Fibroblast of skin of back (primary cell): ENCODE data around the gene PIGT.

ENCODE experiments used
- DNase-seq: peaks from one replicate; pipeline ENCODE4 v3.0.0-alpha.2; 2013

PIGT gene

DNA sequence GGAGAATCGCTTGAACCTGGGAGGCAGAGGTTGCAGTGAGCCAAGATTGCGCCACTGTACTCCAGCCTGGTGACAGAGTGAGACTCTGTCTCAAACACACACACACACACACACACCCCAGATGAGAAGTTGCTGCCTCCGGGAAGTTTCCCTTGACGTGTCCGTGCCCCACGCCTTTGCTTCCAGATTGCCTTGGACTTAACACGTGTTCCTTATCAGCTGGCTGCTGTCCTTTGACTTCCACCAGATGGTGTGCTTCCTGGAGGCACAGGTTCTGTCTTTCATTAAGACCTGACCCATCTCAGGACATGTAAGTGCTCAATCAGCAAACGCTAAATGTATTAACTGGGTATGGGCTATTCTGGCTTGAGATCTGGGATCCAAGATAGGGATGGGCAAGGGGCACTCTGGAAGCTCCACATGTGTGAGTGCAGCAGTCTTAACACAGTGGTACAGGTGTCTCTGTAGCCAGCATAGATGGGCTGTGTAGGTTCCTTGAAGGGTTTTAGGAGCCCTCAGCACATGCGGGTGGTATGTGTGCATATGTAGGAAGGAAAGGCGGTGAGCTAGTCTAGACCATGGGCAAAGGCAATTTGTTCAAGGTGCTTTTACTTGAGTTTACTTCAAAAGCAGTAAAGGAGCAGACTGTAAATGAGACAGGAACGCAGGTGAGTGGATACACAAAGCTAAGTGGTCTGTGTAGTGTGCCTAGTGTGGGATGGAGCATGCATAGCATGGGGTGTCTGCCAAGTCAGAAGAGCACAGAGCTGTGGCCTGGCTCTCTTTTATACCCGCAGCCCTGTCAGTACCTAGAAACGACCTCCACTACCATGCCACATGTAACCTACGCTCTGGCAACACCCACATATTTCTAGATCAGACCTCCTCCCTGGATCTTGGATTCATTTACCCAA is 11.6 kb downstream of the PIGT start:
- no peak for DNase-seq

DNA sequence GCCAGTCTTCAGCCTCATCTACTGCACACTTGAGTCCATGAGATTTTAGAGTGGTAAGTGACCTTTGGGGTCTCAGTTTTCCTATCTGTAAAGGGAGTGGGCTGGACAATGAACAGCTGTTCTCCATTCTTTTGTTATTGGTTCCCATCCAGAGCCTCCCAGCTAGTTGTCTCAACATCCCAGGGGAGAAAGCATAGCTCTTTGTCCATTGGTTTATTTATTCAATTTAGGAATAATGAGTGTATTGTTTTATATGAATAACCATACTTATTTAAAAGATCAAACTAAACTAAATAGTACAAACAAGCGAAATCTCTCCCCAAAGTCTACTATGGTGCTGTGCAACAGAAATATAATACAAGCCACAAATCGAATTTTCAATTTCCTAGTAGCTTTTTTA is 13.7 kb downstream of the PIGT start:
- no peak for DNase-seq

DNA sequence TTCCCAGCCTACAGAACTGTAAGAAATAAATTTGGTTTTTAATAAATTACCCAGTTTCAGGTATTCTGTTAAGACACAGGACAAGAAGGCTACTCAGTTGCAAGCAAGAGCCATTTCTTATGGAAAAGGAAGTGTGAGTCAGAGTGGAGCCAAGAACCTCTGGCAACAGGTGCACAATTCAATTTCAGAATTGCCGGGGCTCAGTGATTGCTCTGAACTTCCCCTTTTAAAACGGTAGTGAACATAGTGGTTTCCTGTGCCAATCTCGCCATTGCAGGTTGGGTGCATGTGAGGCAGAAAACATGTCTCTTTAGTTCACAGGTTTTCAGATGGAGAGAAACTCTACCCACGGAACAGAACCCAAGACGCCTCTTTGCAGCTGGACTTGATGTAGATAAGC is 16.4 kb downstream of the PIGT start:
- no peak for DNase-seq

DNA sequence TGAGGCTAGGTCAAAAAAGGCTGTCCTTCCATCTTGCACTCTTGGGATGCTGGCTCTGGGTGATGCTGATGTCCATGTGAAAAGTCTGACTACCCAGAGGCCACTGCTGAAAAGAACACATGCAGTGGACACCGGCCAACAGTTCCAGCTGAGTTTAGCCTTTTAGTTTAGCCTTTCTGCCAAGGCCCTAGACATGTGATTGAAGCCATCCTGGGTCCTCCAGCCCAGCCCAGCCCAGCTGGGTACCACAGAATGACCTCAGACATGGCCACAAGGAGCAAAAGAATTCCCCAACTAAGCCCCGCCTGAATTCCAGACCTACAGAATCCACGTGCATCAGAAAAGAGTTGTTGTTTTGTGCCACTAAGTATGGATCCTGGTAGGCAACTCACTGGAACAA is 17.4 kb downstream of the PIGT start:
- peak; percentile 23 for DNase-seq

DNA sequence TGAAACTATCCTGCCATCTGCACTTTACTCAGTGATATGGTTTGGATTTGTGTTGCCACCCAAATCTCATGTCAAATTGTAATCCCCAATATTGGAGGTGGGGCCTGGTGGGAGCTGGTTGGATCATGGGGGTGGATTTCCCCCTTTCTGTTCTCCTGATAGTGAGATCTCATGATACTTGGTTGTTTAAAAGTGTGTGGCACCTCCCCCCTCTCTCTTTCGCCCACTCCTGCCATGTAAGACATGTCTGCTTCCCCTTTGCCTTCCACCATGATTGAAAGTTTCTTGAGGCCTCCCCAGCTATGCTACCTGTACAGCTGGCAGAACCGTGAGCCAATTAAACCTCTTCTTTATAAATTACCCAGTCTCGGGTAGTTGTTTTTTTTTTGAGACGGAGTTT is 18.0 kb downstream of the PIGT start:
- DNase-seq = no peak

DNA sequence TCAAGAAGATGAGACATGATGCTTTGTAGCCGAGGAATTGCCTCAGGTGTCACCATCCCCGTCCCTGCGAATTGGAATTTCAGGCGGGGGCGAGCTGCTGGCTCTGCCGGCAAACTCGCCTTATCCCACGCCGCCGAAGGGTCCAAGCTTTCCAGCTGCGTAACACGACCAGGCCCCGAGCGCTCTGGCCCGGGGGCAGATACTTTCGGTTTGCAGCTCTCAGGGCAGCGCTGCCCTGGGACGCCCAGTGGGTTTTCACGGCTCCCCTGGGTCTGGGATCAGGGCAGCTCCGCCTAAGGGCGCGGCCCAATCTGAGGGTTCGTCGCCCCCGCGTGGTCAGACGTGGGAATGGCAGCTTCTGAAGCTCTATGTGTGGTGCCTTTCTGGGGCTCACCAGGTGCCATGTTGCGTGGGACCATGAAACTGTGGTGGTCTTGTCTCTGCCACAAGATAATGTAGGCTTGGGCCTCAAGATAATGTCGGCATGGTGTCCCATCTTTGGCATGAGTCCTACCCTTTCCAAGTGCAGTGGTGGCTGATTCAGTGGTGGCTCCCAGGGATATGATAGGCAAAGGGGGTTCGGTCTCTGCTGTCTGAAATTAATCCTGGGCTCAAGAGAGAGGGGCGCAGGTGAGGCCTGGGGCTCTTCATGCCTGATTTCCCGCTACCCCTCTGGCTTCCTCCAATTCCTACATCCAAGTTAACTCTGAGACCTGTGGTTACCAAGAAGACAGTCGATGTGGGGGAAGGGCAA is 21.0 kb downstream of the PIGT start:
- peak; percentile 81 for DNase-seq

DNA sequence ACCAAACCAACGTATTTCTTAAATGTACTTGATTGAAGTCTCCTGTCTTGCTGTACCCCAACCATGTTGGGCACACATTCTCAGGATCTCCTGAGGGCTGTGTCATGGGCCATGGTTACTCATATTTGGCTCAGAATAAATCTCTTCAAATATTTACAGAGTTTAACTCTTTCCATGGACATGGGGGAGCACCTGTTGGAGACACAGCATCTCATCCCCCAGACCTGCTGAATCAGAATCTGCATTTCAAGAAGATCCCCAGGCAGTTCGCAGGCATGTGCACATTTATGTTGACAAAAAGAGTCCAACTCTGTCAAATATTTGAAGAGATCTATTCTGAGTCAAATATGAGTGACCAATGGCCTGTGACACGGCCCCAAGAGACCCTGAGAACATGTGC is 24.5 kb downstream of the PIGT start:
- DNase-seq = no peak

DNA sequence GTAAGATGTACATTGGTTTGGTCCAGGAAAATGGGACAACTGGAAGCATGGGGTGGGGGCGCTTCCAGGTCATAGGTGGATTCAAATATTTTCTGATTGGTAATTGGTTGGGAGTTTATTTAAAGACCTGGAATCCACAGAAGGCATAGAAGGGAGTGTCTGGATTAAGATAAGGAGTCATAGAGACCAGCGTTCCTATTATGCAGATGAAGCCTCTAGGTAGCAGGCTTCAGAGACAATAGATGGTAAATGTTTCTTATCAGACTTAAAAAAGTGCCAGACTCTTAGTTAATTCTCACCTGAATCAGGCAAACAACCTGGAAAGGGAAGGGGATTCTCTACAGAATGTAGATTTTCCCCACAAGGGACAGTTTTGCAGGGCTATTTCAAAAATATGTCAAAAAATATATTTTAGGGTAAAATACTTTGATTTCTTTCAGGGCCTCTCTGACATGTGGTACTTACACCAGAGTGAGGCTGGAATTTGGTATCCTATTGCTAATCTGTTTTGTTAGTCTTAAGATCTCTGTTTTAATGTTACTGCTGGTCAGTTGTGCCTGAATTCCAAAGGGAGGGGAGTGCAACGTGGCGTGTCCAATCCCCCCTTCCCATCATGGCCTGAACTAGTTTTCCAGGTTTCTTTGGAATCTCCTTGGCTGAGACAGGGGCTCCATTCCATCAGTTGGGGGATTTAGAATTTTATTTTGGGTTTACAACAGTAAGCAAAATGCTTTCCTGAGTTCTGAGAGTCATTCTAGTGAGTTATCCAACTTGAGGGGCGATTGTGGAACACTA is 25.1 kb downstream of the PIGT start:
- no peak for DNase-seq

DNA sequence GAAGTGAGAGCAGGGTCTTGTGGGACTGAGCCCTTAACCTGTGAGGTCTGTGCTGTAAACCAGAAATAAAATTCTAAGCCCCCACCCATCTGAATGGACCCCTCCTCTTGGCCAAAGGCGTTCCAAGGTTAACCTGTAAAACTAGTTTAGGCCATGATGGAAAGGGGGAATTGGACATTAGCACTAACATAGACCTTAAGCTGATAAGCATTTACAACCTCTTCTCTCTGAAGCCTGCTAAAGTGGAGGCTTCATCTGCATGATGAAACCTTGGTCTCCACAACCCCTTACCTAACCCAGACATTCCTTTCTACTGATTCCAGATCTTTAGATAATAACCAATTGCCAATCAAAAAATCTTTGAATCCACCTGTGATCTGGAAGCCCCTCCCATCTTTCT is 25.8 kb downstream of the PIGT start:
- DNase-seq = no peak

DNA sequence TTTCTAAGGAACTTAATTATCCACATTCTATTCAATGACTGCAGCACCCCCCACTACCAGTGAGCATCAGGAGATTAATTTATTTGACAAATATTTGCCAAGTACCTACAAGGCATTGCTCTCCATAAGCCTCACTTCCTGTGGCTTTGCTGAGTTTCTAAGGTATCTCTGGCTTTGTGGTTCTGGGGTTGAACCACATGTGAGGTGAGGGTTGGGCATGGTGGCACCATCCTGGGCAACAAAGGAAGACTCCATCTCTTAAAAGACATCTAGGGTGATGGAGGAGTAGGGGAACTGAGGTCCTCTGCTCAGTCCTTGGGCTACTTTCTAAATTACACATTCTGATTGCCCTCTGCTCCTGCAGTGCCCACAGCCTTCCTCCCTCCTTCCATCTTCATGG is 28.1 kb downstream of the PIGT start:
- DNase-seq = no peak

DNA sequence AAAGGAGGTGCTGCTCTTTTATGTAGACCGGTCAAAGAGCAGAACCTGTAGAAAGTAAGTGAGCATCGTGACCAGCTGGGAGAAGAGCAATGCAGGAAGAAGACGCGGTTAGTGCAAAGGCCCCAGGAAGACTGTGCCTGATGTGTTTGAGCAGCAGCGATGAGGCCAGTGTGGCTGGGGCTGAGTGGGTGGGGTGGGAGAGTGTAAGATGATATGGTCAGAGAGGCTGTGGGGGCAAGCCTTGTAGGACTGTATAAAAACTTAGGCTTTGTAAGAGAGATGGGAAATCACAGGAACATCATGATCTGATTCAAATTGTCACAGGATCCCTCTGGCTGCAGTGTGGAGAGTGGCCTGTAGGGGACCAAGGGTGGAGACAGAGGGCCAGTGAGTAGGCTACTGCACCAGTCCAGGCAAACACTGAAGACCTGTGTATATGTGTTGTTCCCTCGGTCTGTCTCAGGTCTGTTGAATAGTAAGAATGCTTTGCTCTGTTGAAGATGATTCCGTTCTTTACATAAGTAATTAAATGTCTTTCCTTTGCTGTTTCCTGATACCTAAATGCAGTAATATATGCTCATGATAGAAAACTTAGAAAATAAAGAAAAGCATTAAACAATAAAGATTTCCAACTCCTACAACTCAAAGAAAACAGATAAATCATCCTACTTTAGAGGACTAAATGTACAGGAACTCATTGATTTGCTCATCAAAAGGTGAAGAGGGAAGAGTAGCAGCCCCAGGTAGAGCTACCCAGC is 30.0 kb downstream of the PIGT start:
- peak; percentile 20 for DNase-seq

DNA sequence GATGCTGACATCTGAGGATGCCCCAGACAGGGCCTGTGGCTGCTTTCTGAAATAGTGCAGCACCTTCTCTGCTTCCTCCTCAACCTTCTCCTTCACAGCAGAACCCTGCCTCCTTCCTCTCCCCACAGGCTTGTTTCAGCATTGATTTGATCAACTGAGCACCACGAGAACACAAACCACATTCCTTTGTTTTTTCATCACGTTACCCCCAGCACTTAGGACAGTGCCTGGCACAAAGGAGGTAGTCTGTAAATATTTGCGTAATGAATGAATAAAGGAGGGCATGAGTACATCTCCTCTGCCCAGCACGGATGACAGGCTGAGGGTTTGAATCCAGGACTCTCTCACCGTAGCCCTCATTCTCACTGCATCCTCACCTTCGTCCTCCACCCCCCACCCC is 32.3 kb downstream of the PIGT start:
- DNase-seq = no peak

DNA sequence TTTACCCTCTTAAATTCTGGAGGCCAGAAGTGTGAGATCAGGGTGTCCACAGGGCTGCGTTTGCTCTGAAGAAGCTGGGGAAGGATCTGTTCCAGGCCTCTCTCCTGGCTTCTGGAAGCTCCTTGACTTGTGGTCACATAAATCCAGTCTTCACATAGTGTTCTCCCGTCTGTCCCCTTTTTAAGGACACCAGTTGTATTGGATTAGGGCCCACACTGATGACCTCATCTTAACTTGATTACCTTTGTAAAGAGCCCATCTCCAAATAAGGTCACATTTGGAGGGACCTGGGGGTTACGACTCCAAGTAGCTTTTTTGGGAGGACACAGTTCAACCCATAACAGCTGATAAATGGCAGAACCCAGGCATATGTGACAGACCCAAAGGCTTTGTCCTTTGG is 33.6 kb downstream of the PIGT start:
- DNase-seq = no peak

DNA sequence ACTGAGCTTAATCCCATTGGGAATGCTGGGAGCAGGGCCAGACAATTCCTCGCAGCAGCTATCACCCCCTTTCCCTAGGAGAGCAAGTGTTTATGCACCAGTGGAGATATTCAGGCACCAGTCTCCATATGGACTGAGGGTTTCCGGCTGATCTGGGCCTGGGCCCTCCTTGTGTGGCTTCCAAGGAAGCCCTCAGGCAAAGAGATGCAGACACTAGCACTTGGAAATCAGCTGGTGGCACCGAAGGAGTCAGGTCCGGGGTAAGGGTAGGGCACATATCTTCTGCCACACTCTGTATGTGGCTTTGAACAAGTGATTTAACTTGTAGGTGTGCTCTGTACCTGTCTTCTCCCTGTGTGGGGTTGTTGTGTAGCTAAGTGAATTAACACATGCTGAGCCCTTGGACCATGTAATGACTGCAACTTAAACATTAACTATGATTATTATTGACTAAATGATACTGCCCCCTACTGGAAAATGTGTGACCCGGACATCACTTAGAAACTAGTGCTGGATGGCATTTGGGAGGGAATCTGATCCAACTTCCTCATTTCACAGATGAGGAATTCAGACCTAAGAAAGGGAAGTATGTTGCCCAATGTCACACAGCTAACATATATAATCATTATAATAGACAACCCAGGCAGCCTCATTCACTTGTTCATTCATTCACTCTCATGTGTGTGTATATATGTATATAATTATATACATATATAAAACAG is 34.3 kb downstream of the PIGT start:
- peak; percentile 44 for DNase-seq

DNA sequence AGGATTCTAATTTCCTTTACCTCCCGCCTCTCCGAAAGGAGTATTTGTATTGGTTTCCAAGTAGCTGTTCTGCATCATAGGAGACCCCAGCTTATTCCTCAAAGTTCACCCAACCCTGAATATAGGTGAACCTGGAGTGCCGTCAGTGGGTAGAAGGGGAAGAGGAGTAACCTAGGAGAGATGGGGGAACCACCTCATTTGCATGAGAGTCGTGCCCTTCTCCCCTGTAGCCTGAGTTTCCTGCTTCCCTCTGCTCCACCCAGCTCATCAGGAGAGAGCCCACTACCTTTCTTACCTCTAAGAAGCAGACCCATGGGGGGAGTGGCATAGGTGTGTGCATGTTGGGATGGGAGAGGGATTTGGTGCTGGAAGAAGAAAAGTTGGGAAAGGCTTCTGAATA is 36.3 kb downstream of the PIGT start:
- no peak for DNase-seq

DNA sequence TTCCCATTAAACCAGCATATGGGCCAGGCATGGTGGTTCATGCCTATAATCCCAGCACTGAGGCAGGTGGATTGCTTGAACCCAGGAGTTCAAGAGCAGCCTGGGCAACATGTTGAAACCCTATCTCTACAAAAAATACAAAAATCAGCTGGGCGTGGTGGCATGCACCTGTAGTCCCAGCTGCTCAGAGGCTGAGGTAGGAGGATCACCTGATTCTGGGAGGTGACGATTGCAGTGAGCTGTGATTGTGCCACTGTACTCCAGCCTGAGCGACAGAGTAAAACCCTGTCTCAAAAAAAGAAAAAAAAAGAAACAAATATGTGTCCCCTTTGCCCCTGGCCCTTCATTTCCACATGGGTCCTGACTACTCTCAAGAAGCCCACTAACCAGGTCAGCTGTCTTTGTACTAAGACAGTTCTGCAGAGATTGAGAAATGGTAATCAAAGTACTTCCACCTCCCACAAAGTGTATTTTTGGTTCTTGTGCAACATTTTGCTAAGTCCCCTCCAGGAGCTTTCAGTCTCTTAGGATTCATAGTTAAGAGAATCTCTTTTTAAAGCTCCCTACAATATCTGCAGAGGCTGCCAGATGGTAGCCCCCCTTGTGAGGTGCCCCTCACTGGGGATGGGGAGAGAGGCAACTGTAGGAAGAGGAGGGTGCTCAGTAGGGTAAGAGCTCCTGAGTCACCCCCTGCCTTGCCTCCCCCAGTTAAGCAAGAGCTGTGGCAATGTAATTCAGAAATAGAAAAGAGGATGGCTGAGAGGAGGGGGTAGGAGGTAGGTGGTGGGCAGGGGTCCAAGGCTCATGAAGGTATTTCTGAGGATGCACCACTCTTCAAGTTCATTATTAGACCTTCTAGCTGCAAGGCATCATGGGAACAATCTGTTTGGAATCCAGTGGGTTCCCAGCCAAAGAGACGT is 37.1 kb downstream of the PIGT start:
- DNase-seq = no peak

DNA sequence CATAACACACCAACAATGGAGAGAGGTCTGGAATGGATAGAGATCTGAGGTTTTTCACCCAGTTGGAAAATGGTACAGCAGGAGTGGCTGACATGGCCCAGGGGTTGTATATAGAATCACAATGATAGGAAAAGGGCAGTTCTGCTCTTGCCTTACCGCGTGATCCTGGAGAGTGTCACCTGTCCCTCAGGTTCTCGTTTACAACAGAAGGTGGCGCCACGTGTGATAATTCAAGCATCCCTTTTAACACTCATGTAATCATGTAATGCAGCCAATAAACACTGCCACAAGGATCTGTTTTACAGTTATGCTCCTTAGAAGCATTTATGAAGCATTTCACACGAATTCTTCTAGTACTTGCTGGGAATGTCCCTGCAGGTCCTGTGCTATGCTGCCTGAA is 40.7 kb downstream of the PIGT start:
- no peak for DNase-seq

DNA sequence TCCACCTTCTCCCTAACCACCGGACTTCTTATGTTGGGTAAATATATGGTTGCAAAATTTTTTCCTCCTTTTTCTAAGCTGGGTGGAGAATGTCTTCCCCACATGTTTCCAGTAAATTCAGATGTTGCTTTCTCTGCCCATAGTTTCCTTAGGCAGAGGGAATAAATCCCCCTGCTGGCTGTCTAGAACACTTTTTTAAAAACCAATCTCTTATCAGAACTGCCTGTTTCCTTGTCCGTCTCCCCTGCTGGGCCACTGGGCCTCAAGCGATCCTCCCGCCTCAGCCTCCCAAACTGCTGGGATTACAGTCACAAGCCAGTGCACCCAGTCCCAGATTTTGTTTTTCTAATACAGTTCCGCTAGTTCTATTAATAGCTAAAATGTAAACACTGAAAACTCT is 43.7 kb downstream of the PIGT start:
- DNase-seq = no peak

DNA sequence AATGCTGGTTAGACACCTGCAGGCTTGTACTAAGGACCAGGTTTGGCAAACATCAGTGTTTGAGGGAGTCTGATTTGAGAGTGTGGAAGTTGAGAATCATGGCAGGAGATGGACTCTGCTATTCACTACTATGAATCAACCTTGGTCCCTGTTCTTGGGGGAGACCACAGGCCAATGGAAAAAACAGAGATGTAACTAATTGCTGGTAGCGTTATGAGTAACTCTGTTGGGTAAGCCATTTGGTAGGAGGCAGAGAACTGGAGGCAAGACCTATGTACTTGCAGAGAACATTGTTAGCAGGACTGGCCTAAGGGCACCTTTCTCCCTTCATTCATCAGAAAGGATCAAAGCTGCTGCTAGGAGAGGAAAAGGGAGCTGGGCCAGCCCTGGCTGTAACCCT is 45.3 kb downstream of the PIGT start:
- DNase-seq = no peak

DNA sequence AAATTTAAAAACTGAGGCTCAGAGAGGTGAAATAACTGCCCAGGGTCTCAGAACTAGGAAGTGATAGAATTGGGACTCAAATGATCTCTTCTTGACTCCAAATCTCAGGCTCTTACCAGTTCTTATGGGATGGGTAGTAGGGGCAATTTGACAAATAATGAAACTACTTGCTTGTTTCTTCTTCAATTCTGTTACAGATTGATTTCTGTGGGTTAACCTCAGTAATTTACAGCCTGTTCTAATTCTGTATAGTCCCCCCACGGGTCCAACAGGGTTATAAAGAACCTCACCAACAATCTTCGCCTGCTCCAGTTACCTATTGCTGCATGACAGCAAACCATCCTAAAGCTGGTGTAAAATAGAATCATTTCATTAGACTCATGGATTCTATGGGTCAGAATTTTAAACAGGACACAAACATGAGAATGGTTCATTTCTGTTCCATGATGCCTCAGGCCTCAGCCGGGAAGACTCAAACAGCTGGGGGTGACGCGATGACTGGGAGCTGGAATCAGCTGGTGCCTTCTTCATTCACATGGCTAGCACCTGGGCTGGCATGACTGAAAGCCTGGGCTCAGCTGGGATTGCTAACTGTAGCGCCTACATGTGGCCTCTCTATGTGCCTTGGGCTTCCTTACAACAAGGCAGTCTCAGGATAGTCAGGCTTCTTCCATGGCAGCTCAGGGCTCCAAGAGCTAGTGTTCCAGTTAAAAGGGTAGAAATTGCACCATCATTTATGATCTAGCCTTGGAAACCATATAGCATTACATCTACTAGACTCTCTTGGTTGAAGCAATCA is 47.0 kb downstream of the PIGT start:
- DNase-seq = no peak
